SK-N-SH (cell line): ENCODE data around the gene DTNBP1. TPM values are rescaled to one million over a fixed set of nuclear protein-coding genes. Genes with fewer than 3 reads are reported as not detected.

Experiments used
- CTCF ChIA-PET: fragments of 300-600, 350-600 bp; formaldehyde crosslinking; extraction: SDS; loops from one replicate; lab custom pipeline; 2021; lab: Yijun Ruan, JAX
- POLR2A ChIA-PET: fragments of 350-600 bp; sonication (Branson Sonifier 250); formaldehyde crosslinking; extraction: SDS; loops from one replicate; lab custom pipeline; 2020; ENCODE audit warnings: antibody characterized with exemption, inconsistent platforms; lab: Yijun Ruan, JAX
- DNase-seq: peaks from one replicate; pipeline ENCODE4 v3.0.0; 2012
- H2AFZ ChIP-seq: fragments of 200-600 bp; sonication (generic); 2 replicates; pipeline ENCODE4 v1.8.1; 2016; ENCODE audit warnings: antibody characterized with exemption, mild to moderate bottlenecking, low read depth
- H3F3A ChIP-seq: fragments of 200-600 bp; sonication (generic); replicated peaks from 2 replicates; pipeline ENCODE3; 2016; ENCODE audit warnings: antibody characterized with exemption, mild to moderate bottlenecking; ENCODE audit not compliant: insufficient read depth
- H3K27ac ChIP-seq, 2 experiments: fragments of 200-500 bp in 1 of 2; fragments of 200-600 bp in 1 of 2; sonication (Bioruptor generic) in 1 of 2; sonication (generic), shearing (Covaris generic) in 1 of 2; 2 replicates each; pipeline versions ENCODE4 v1.5.1 to v1.6.1; 2014 to 2016; ENCODE audit warnings: low read depth in 2 of 2, inconsistent platforms in 1 of 2, low read length in 1 of 2, mild to moderate bottlenecking in 1 of 2, mixed read lengths in 1 of 2
- H3K27me3 ChIP-seq: fragments of 200-600 bp; sonication (generic), shearing (Covaris generic); 2 replicates; pipeline ENCODE4 v1.6.1; 2016; ENCODE audit warnings: mixed run types; ENCODE audit not compliant: insufficient read depth
- H3K36me3 ChIP-seq, 2 experiments: fragments of 200-500 bp in 1 of 2; fragments of 200-600 bp in 1 of 2; sonication (Bioruptor generic) in 1 of 2; sonication (generic) in 1 of 2; replicated peaks in 1 of 2; 2 replicates each; pipeline versions ENCODE3 to v1.5.1; 2014 to 2016; ENCODE audit warnings: low read length in 1 of 2, mild to moderate bottlenecking in 1 of 2; ENCODE audit not compliant: insufficient read depth in 2 of 2, control insufficient read depth in 1 of 2
- H3K4me1 ChIP-seq, 2 experiments: fragments of 200-500 bp in 1 of 2; fragments of 200-600 bp in 1 of 2; sonication (Bioruptor generic) in 1 of 2; sonication (generic), shearing (Covaris generic) in 1 of 2; 2 replicates each; pipeline versions ENCODE4 v1.5.1 to v1.6.1; 2014 to 2016; ENCODE audit warnings: low read depth in 1 of 2, low read length in 1 of 2, mixed run types in 1 of 2; ENCODE audit not compliant: insufficient read depth in 2 of 2, control insufficient read depth in 1 of 2
- H3K4me2 ChIP-seq: fragments of 200-600 bp; sonication (generic), shearing (Covaris generic); 2 replicates; pipeline ENCODE4 v1.6.1; 2017; ENCODE audit warnings: mixed run types
- H3K4me3 ChIP-seq, 2 experiments: fragments of 200-500 bp in 1 of 2; fragments of 200-600 bp in 1 of 2; sonication (Bioruptor generic) in 1 of 2; sonication (generic), shearing (Covaris generic) in 1 of 2; 2 replicates each; pipeline versions ENCODE4 v1.5.1 to v1.8.1; 2014 to 2016; ENCODE audit warnings: low read depth in 2 of 2, inconsistent platforms in 1 of 2, low read length in 1 of 2, mild to moderate bottlenecking in 1 of 2, mixed read lengths in 1 of 2, moderate library complexity in 1 of 2
- H3K79me2 ChIP-seq: fragments of 200-600 bp; sonication (generic); 2 replicates; pipeline ENCODE4 v1.8.1; 2017; ENCODE audit warnings: mild to moderate bottlenecking; ENCODE audit not compliant: insufficient read depth
- H3K9ac ChIP-seq: fragments of 200-600 bp; sonication (generic); 2 replicates; pipeline ENCODE4 v1.6.1; 2017; ENCODE audit warnings: mixed run types
- H3K9me2 ChIP-seq: fragments of 200-600 bp; sonication (generic); 2 replicates; pipeline ENCODE4 v1.6.1; 2017; ENCODE audit warnings: mixed run types
- H3K9me3 ChIP-seq: fragments of 200-600 bp; sonication (generic); 2 replicates; pipeline ENCODE4 v1.6.1; 2017; ENCODE audit warnings: mixed run types, mild to moderate bottlenecking, moderate library complexity
- H4K20me1 ChIP-seq: fragments of 200-600 bp; sonication (generic); 2 replicates; pipeline ENCODE4 v1.6.1; 2017; ENCODE audit warnings: mild to moderate bottlenecking, mixed run types; ENCODE audit not compliant: insufficient read depth
- EZH2phosphoT487 ChIP-seq: fragments of 200-600 bp; sonication (generic); IDR thresholded peaks from 2 replicates; pipeline ENCODE4 v1.6.1; 2017; ENCODE audit warnings: low read depth, mixed run types, mild to moderate bottlenecking, antibody characterized with exemption, moderate library complexity, borderline replicate concordance
- FOSL2 ChIP-seq: IDR thresholded peaks from 2 replicates; pipeline ENCODE4 v1.4.0; 2012; ENCODE audit warnings: low read depth, mild to moderate bottlenecking, moderate library complexity, borderline replicate concordance
- GABPA ChIP-seq: IDR thresholded peaks from 2 replicates; pipeline ENCODE4 v1.4.0; 2012; ENCODE audit warnings: low read depth, mild to moderate bottlenecking
- GATA2 ChIP-seq: sonication (generic); formaldehyde crosslinking; IDR thresholded peaks from 2 replicates; pipeline ENCODE4 v1.5.0; 2020; ENCODE audit warnings: mild to moderate bottlenecking, missing genetic modification reagents
- IRF3 ChIP-seq: fragments of 150-350 bp; IDR thresholded peaks from 2 replicates; pipeline ENCODE4 v1.6.1; 2016; ENCODE audit warnings: mild to moderate bottlenecking, low read depth, low read length
- MAX ChIP-seq: IDR thresholded peaks from 2 replicates; pipeline ENCODE4 v1.4.0; 2012; ENCODE audit warnings: low read depth
- NFIC ChIP-seq: IDR thresholded peaks from 2 replicates; pipeline ENCODE4 v1.4.0; 2012; ENCODE audit warnings: borderline replicate concordance
- NRF1 ChIP-seq: IDR thresholded peaks from 2 replicates; pipeline ENCODE4 v1.6.1; 2012; ENCODE audit warnings: low read depth, mild to moderate bottlenecking, low read length
- PBX3 ChIP-seq: IDR thresholded peaks from 2 replicates; pipeline ENCODE4; 2012
- POLR2AphosphoS5 ChIP-seq: IDR thresholded peaks from 2 replicates; pipeline ENCODE4 v1.6.1; 2012; ENCODE audit warnings: low read depth, low read length
- RXRA ChIP-seq: IDR thresholded peaks from 2 replicates; pipeline ENCODE4 v1.4.0; 2012; ENCODE audit warnings: low read depth, mild to moderate bottlenecking, borderline replicate concordance
- SIN3A ChIP-seq: IDR thresholded peaks from 2 replicates; pipeline ENCODE4 v1.6.1; 2012; ENCODE audit warnings: low read depth, mild to moderate bottlenecking, low read length, moderate library complexity, borderline replicate concordance
- SMC3 ChIP-seq: IDR thresholded peaks from 2 replicates; pipeline ENCODE4 v1.6.1; 2012; ENCODE audit warnings: low read depth, low read length, improper control_type of control experiment
- TAF1 ChIP-seq: IDR thresholded peaks from 2 replicates; pipeline ENCODE4 v1.6.1; 2012; ENCODE audit warnings: low read depth, mild to moderate bottlenecking, low read length, moderate library complexity, borderline replicate concordance
- TCF12 ChIP-seq: IDR thresholded peaks from 2 replicates; pipeline ENCODE4 v1.4.0; 2012
- TEAD4 ChIP-seq: IDR thresholded peaks from 2 replicates; pipeline ENCODE4 v1.4.0; 2012; ENCODE audit warnings: mild to moderate bottlenecking, borderline replicate concordance; ENCODE audit not compliant: insufficient read depth
- USF1 ChIP-seq: IDR thresholded peaks from 2 replicates; pipeline ENCODE4 v1.4.0; 2012; ENCODE audit warnings: low read depth, borderline replicate concordance
- YY1 ChIP-seq: IDR thresholded peaks from 2 replicates; pipeline ENCODE4 v1.4.0; 2012; ENCODE audit warnings: low read depth, mild to moderate bottlenecking
- WGBS: methylation state at CpG from one replicate; pipeline ENCODE4 v1.1.6; 2017; ENCODE audit warnings: low lambda C conversion rate; 5-methylcytosine and 5-hydroxymethylcytosine counted together
- polyA plus RNA-seq, 3 experiments: library from polyadenylated mRNA; depleted of rRNA; stranded (reverse); fragments of >200 nt; gene quantifications; 2 replicates each; pipeline ENCODE4 v1.2.3, GENCODE V29; 2012

Gene DTNBP1
- polyA plus RNA-seq, 1 of the 3 experiments (the other 2 are of a cell fraction), result 19.7 TPM

GRCh38 chr6:15577106-15577505 lies 85.7 kb downstream of the DTNBP1 start:
- Histone ChIP-seq H2AFZ (no peak overlapping the region), H3K4me2 (no peak overlapping the region), H3K27ac (no peak overlapping the region), H3F3A (peaks cover 3% of the 10 kb centered on the region), H3K9me3 (no peaks in the 10 kb centered on the region), H3K9me2 (no peaks in the 10 kb centered on the region), H3K27me3 (no peaks in the 10 kb centered on the region), H3K4me1 (peaks cover 0 to 3% of the 10 kb centered on the region in 2 experiments; a peak in 1 of 4 replicates), H3K79me2 (no peaks in the 10 kb centered on the region), H3K9ac (no peak overlapping the region), H3K4me3 (no peak overlapping the region), H4K20me1 (no peaks in the 10 kb centered on the region), H3K36me3 (peaks cover 0 to 3% of the 10 kb centered on the region in 2 experiments)
- WGBS, result 89% methylated on average over 6 of the region's 8 CpGs
- DNase-seq, result no peak
- POLR2A ChIA-PET, result no interaction called here
- CTCF ChIA-PET, result no interaction called here
- TF ChIP-seq GABPA (no peak), TEAD4 (no peak), IRF3 (no peak), TCF12 (no peak), SIN3A (no peak), SMC3 (no peak), PBX3 (no peak), FOSL2 (no peak), RXRA (no peak), USF1 (no peak), NFIC (no peak), YY1 (no peak), MAX (no peak), POLR2AphosphoS5 (no peak), EZH2phosphoT487 (no peak), TAF1 (no peak), GATA2 (CRISPR knock-in tag) (no peak), NRF1 (no peak)
